Measurements from ENCODE around the gene EYS. TPM values are rescaled to one million over a fixed set of nuclear protein-coding genes. Genes with fewer than 3 reads are reported as not detected.

Gene EYS
- polyA plus RNA-seq, 2 of the 4 experiments (the other 2 are of a cell fraction) = 0.03 to 0.06 TPM

DNA sequence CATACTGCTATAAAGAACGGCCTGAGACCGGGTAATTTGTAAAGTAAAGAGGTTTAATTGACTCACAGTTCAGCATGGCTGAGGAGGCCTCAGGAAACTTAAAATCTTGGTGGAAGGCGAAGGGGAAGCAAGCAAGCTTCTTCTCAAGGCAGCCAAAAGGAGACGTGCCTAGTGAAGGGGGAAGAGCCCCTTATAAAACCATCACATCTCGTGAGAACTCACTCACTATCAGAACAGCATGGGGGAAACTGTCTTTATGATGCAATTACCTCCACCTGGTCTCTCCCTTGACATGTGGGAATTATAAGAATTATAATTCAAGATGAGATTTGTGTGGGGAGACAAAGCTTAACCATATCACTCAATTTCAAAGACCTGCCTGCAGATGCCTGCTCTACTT is 447.0 kb downstream of the EYS start:
- ChIA-PET POLR2A (no interaction called here), CTCF (no interaction called here)
- no peak overlapping the region for H3K27ac ChIP-seq
- no peaks in the 10 kb centered on the region for H3K4me1 ChIP-seq
- 59% methylated on average over 5 of the region's 5 CpGs for WGBS (ENCODE audit: missing lambda C conversion rate)
- no peak for DNase-seq (ENCODE audit: low read depth in 1 of 2, low spot score in 1 of 2)
- TF ChIP-seq, protein P1, sequence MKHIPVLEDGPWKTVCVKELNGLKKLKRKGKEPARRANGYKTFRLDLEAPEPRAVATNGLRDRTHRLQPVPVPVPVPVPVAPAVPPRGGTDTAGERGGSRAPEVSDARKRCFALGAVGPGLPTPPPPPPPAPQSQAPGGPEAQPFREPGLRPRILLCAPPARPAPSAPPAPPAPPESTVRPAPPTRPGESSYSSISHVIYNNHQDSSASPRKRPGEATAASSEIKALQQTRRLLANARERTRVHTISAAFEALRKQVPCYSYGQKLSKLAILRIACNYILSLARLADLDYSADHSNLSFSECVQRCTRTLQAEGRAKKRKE (CRISPR knock-in tag; IDR thresholded peaks at IDR 0.05; ENCODE audit: low read depth) = no peak
- TF ChIP-seq ZSCAN20 (CRISPR knock-in tag; IDR thresholded peaks at IDR 0.05) (no peak), CTCF (IDR thresholded peaks at IDR 0.05) (no peak), PHF8 (IDR thresholded peaks at IDR 0.05; ENCODE audit: borderline replicate concordance, low read depth) (no peak), TFCP2L1 (CRISPR knock-in tag; IDR thresholded peaks at IDR 0.05) (no peak), GATA3 (IDR thresholded peaks at IDR 0.05; ENCODE audit: borderline replicate concordance) (no peak), EHMT2 (IDR thresholded peaks at IDR 0.05; ENCODE audit: low read depth) (no peak), BHLHE40 (IDR thresholded peaks at IDR 0.05; ENCODE audit: low read depth, low read length) (no peak), HDAC2 (IDR thresholded peaks at IDR 0.05) (no peak), HMGXB4 (CRISPR knock-in tag; IDR thresholded peaks at IDR 0.05; ENCODE audit: borderline replicate concordance) (no peak), SMC3 (IDR thresholded peaks at IDR 0.05) (no peak), HOXB13 (CRISPR knock-in tag; IDR thresholded peaks at IDR 0.05; ENCODE audit: low read depth) (no peak)
- TF ChIP-seq, protein P2, sequence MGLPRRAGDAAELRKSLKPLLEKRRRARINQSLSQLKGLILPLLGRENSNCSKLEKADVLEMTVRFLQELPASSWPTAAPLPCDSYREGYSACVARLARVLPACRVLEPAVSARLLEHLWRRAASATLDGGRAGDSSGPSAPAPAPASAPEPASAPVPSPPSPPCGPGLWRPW (IDR thresholded peaks at IDR 0.05) = no peak
- no peak for FAIRE-seq
- no peak for ATAC-seq
- H3K4me3 ChIP-seq = no peak overlapping the region
- no peak overlapping the region for H3K4me2 ChIP-seq
- H3K9me3 ChIP-seq = no peaks in the 10 kb centered on the region

- FAIRE-seq = no peak
- Histone ChIP-seq H3K4me1 (no peaks in the 10 kb centered on the region), H3K9me3 (no peaks in the 10 kb centered on the region), H3K4me3 (no peak overlapping the region), H3K4me2 (no peak overlapping the region), H3K27ac (no peak overlapping the region)
- 31% methylated on average over 1 of the region's 1 CpG for whole genome bisulfite sequencing (ENCODE audit: missing lambda C conversion rate)
- peak in 1 of 2 experiments; percentile 15 for DNase-seq (ENCODE audit: low read depth in 1 of 2, low spot score in 1 of 2)
- TF ChIP-seq, protein P3, sequence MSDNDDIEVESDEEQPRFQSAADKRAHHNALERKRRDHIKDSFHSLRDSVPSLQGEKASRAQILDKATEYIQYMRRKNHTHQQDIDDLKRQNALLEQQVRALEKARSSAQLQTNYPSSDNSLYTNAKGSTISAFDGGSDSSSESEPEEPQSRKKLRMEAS (IDR thresholded peaks at IDR 0.05) = no peak
- TF ChIP-seq HEYL (CRISPR knock-in tag; IDR thresholded peaks at IDR 0.05) (no peak), RFX5 (IDR thresholded peaks at IDR 0.05) (no peak), MAZ (IDR thresholded peaks at IDR 0.05; ENCODE audit: borderline replicate concordance, low read depth, low read length) (no peak), FOXS1 (CRISPR knock-in tag; IDR thresholded peaks at IDR 0.05) (no peak), HMGXB4 (CRISPR knock-in tag; IDR thresholded peaks at IDR 0.05; ENCODE audit: borderline replicate concordance) (no peak), SMC3 (IDR thresholded peaks at IDR 0.05) (no peak), E2F6 (IDR thresholded peaks at IDR 0.05; ENCODE audit: borderline replicate concordance, low read depth) (no peak), JUN (IDR thresholded peaks at IDR 0.05) (no peak), CBX8 (IDR thresholded peaks at IDR 0.05) (no peak), NPAS2 (CRISPR knock-in tag; IDR thresholded peaks at IDR 0.05; ENCODE audit: borderline replicate concordance) (no peak), CHD4 (IDR thresholded peaks at IDR 0.05; ENCODE audit: borderline replicate concordance) (no peak)
- no peak for ATAC-seq
- CTCF ChIA-PET = no interaction called here
- POLR2A ChIA-PET = no interaction called here
These were observed 448.0 kb downstream of the EYS start for GRCh38 chr6:65259059-65259458.

Data from A549 (cell line).